Bronchial epithelial cell (primary cell): ENCODE results near the gene KCND2. TPM values are rescaled to one million over a fixed set of nuclear protein-coding genes. Genes with fewer than 3 reads are reported as not detected.

Experiments used
- DNase-seq: peaks from one replicate; pipeline ENCODE4 v3.0.0-alpha.2; 2010; ENCODE audit warnings: low read depth
- FAIRE-seq: peaks from 2 replicates; lab custom pipeline; 2011; peaks lifted over from hg19 to GRCh38; lab: Jason Lieb, UNC
- H3K27me3 ChIP-seq: 2 replicates; pipeline ENCODE4 v1.5.1; 2011; ENCODE audit warnings: low read length; ENCODE audit not compliant: control insufficient read depth, insufficient read depth
- H3K36me3 ChIP-seq: 2 replicates; pipeline ENCODE4 v1.5.1; 2011; ENCODE audit warnings: low read length; ENCODE audit not compliant: control insufficient read depth, insufficient read depth
- H3K4me3 ChIP-seq: 2 replicates; pipeline ENCODE4 v1.5.1; 2011; ENCODE audit warnings: mild to moderate bottlenecking, low read depth, low read length, control low read depth
- total RNA-seq: library from RNA; depleted of rRNA; stranded (reverse); fragments of >200 nt; gene quantifications from 2 replicates; pipeline ENCODE4 v1.2.1, GENCODE V29; 2014
- TF ChIP-seq, protein P1 (sequence below): IDR thresholded peaks from 2 replicates; pipeline ENCODE4 v1.5.1; 2011; ENCODE audit warnings: mild to moderate bottlenecking, moderate library complexity, low read length, control low read depth, inconsistent platforms; ENCODE audit not compliant: insufficient read depth, severe bottlenecking

Gene KCND2
- total RNA-seq, 1 donor from 2014 or later = under 0.01 TPM

DNA sequence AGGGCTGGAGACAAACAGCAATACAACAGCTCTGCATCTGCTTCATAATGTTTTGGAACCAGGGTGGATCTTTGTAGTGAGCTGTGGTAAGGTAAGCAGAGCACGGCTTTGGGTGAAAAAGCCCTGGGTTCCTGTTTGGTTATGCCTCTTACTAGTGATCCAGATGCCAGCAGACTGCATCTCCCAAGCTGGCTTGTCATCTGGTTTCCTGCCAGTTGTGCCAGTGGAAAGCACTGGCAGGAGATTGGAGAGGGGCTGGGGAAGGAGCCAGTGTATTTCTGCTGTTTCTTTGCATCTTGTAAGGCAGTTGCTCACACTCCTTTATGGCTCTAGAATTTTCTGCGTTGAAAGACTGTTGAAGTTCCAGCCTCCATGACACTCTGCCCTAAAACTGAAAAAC lies 447.3 kb downstream of the KCND2 start:
- DNase-seq (no peak), FAIRE-seq (no peak)
- TF ChIP-seq, protein P1, sequence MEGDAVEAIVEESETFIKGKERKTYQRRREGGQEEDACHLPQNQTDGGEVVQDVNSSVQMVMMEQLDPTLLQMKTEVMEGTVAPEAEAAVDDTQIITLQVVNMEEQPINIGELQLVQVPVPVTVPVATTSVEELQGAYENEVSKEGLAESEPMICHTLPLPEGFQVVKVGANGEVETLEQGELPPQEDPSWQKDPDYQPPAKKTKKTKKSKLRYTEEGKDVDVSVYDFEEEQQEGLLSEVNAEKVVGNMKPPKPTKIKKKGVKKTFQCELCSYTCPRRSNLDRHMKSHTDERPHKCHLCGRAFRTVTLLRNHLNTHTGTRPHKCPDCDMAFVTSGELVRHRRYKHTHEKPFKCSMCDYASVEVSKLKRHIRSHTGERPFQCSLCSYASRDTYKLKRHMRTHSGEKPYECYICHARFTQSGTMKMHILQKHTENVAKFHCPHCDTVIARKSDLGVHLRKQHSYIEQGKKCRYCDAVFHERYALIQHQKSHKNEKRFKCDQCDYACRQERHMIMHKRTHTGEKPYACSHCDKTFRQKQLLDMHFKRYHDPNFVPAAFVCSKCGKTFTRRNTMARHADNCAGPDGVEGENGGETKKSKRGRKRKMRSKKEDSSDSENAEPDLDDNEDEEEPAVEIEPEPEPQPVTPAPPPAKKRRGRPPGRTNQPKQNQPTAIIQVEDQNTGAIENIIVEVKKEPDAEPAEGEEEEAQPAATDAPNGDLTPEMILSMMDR = no peak
- H3K27me3 ChIP-seq = no peaks in the 10 kb centered on the region
- no peak overlapping the region for H3K4me3 ChIP-seq
- H3K36me3 ChIP-seq = no peaks in the 10 kb centered on the region

DNA sequence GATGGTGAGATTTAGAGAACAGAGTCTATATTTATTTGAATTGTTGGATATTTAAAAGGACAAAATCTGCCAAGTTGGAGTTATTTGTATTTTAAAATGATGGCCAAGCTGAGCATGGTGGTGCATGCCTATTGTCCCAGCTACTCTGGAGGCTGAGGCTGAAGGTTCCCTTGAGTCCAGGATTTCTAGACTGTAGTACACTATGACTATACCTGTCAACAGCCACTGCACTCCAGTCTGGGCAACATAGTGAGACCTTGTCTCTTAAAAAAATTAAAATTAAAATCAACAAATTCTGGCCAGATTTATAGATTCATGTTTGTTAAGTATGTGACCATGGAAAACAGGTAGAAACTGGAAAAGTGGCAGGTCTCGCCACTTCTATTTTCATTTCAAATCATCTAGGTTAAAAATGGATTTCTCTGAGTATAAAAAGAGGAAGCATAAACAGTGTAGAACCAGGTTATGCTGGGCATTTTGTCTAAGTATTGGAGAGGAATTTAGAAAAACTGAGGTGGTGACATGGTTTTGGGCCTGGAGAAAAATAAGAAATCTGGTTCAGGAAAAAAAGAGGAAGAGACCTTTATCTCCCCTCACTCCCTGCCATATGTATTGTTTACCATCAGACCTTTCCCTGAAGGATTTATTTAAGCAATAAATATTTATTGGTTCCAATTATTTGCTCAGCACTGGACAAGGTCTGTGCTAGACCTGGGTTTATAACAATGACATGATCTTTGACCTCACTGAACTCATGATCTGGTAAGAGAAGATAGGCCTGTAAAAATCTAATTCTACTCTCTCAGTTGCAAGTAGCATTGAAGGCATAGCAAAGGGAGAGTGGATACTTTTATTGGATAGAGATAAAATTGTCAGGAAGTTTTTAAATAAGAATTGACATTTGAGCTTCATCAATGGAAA lies 450.8 kb downstream of the KCND2 start:
- Histone ChIP-seq H3K4me3 (no peak overlapping the region), H3K36me3 (no peaks in the 10 kb centered on the region), H3K27me3 (no peaks in the 10 kb centered on the region)
- DNase-seq = no peak
- TF ChIP-seq, protein P1 = no peak
- FAIRE-seq = no peak

DNA sequence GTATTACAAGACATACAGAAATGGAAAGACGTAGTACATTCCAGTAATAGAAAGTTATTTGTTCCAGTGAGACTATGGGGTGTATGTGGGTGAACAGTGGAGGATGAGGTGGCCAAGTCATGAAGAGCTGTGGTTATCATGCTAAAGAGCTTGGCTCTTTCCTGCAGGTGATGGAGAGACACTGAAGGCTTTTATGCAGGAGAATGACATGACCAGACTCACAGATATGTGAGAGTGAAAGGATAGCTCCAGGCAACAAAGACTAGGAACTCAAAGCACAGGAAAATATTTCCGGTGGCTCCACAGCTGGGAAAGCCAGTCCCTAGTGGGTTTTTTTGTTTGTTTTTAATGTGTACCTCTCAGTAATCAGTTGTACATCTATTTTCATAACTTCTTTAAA lies 451.5 kb downstream of the KCND2 start:
- DNase-seq (no peak), FAIRE-seq (no peak)
- TF ChIP-seq, protein P1 = no peak

DNA sequence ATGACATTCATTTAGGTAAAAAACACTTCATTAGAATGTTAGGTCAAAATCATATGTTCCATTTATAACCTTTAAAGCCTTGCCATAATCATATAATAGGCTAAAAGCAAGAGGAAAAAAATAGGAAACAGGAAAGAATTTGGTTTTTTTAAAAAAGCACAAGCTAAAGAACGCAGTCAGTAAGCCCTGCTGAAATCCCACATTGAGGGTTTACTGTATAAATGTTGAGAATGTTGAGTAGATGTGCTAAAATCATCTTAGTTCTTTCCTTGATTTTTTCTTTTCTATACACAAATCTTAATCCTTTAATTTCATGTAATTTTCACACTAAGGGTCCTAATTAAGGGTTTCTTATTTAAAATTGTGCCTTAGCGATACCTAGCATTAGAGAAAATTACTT lies 452.0 kb downstream of the KCND2 start:
- no peak overlapping the region for H3K4me3 ChIP-seq
- FAIRE-seq = no peak
- H3K36me3 ChIP-seq = no peaks in the 10 kb centered on the region
- TF ChIP-seq, protein P1 = no peak
- no peak for DNase-seq
- peaks cover 2% of the 10 kb centered on the region for H3K27me3 ChIP-seq

More for the DNA sequence above, 451.5 kb downstream of the KCND2 start:
- Histone ChIP-seq H3K4me3 (no peak overlapping the region), H3K27me3 (peaks cover 2% of the 10 kb centered on the region), H3K36me3 (no peaks in the 10 kb centered on the region)

- Histone ChIP-seq H3K4me3 (no peak overlapping the region), H3K36me3 (no peaks in the 10 kb centered on the region), H3K27me3 (peaks cover 2% of the 10 kb centered on the region)
- DNase-seq = peak; percentile 36
- FAIRE-seq = no peak
- TF ChIP-seq, protein P1 = peak; percentile 48
Measured at GRCh38 chr7:120725376-120726039, 452.5 kb downstream of the KCND2 start.
